Heart left ventricle (tissue), 13 donors: ENCODE measurements around the gene OPN1SW.

Experiments used
- CTCF ChIP-seq, 12 donors: fragments of 200-600 bp; sonication (generic) in 4 of 12; IDR thresholded peaks; one replicate each; pipeline versions ENCODE4 v1.5.0 to v1.8.0; 2018 to 2022; ENCODE audit warnings: antibody characterized with exemption in 12 of 12, mild to moderate bottlenecking in 5 of 12
- POLR2A ChIP-seq, 2 donors: fragments of 450-650 bp; IDR thresholded peaks; one replicate each; pipeline ENCODE4 v1.6.1; 2017; ENCODE audit warnings: antibody characterized with exemption in 2 of 2, mild to moderate bottlenecking in 2 of 2, moderate library complexity in 2 of 2
- donor health status: ischemic (EF 13 %, LVEDD 7.1; RV severe dilation, severe dysfunction).
- donor health status: DM: no; HTN: yes; CAD: no.
- donor health status: DM: no; HTN: no; CAD: no.
- donor health status: ischemic (EF 25% LVEDD 6.9; RV normal size, moderate dysfunction).
- donor health status: ischemic (EF 25% LVEDD 5.7; RV mildly dilated, moderate dysfunction).
- donor health status: ischemic (EF 35%, LVEDD 5.7; RV mildly dilated, moderate dysfunction).
- donor health status: nonischemic (EF 11% LVEDD 7.7; RV severe dilation, severe dysfunction).
- donor health status: DM: yes; HTN: yes; CAD: no.
- donor health status: PGD.
- donor health status: ischemic (EF 29% LVEDD 5.4; RV normal size, mild dysfunction).
- donor health status: nonischemic (EF 23%, LVEDD 6.1; RV moderate dilation, normal function).

- TF ChIP-seq POLR2A (IDR thresholded peaks at IDR 0.05) = no peak
- TF ChIP-seq CTCF (IDR thresholded peaks at IDR 0.05) = no peak
These were observed 12.1 kb downstream of the OPN1SW start for GRCh38 chr7:128763541-128763940.
